Measurements from ENCODE around the gene SFI1.
"Not testable (repeated sequence)": the region's sequence is repeated elsewhere in the genome, so short reads cannot be mapped to it uniquely, and the experiment has no call there.

The SFI1 gene

GRCh38 chr22:31532060-31532459 lies 35.7 kb downstream of the SFI1 start:
- Histone ChIP-seq H3K4me3 (replicated peaks; ENCODE audit: low read depth, low read length) (no peak overlapping the region), H3K36me3 (ENCODE audit: control insufficient read depth, insufficient read depth, low read length) (no peaks in the 10 kb centered on the region; the same call in 1 of the 2 replicates)

GRCh38 chr22:31533374-31533773 lies 37.0 kb downstream of the SFI1 start:
- Histone ChIP-seq H3K36me3 (ENCODE audit: control insufficient read depth, insufficient read depth, low read length) (no peaks in the 10 kb centered on the region; the same call in none of the 2 replicates), H3K27me3 (replicated peaks; ENCODE audit: control insufficient read depth, insufficient read depth, low read length) (no peaks in the 10 kb centered on the region)
- no peak for DNase-seq (ENCODE audit: extremely low read depth, insufficient read length)

More at GRCh38 chr22:31532060-31532459, 35.7 kb downstream of the SFI1 start:
- H3K27me3 ChIP-seq (replicated peaks; ENCODE audit: control insufficient read depth, insufficient read depth, low read length): no peaks in the 10 kb centered on the region
- no peak for DNase-seq (ENCODE audit: extremely low read depth, insufficient read length)
- TF ChIP-seq CTCF (IDR thresholded peaks at IDR 0.05; ENCODE audit: insufficient read depth, low read length, poor library complexity, severe bottlenecking): no peak

GRCh38 chr22:31537019-31537535 lies 40.7 kb downstream of the SFI1 start:
- DNase-seq (ENCODE audit: extremely low read depth, insufficient read length): peak; percentile 71
- H3K27me3 ChIP-seq (replicated peaks; ENCODE audit: control insufficient read depth, insufficient read depth, low read length): no peaks in the 10 kb centered on the region
- H3K36me3 ChIP-seq (ENCODE audit: control insufficient read depth, insufficient read depth, low read length): no peaks in the 10 kb centered on the region; the same call in none of the 2 replicates
- H3K4me3 ChIP-seq (replicated peaks; ENCODE audit: low read depth, low read length): no peak overlapping the region
- TF ChIP-seq CTCF (IDR thresholded peaks at IDR 0.05; ENCODE audit: insufficient read depth, low read length, poor library complexity, severe bottlenecking): no peak

More at GRCh38 chr22:31533374-31533773, 37.0 kb downstream of the SFI1 start:
- no peak for TF ChIP-seq CTCF (IDR thresholded peaks at IDR 0.05; ENCODE audit: insufficient read depth, low read length, poor library complexity, severe bottlenecking)
- no peak overlapping the region for H3K4me3 ChIP-seq (replicated peaks; ENCODE audit: low read depth, low read length)

- no peak overlapping the region for H3K4me3 ChIP-seq (replicated peaks; ENCODE audit: low read depth, low read length)
- no peaks in the 10 kb centered on the region for H3K27me3 ChIP-seq (replicated peaks; ENCODE audit: control insufficient read depth, insufficient read depth, low read length)
- H3K36me3 ChIP-seq (ENCODE audit: control insufficient read depth, insufficient read depth, low read length): no peaks in the 10 kb centered on the region; the same call in 1 of the 2 replicates
- no peak for DNase-seq (ENCODE audit: extremely low read depth, insufficient read length)
- no peak for TF ChIP-seq CTCF (IDR thresholded peaks at IDR 0.05; ENCODE audit: insufficient read depth, low read length, poor library complexity, severe bottlenecking)
These were observed 42.5 kb downstream of the SFI1 start for GRCh38 chr22:31538815-31539214.

GRCh38 chr22:31540166-31540565 lies 43.8 kb downstream of the SFI1 start:
- not testable (repeated sequence) for H3K4me3 ChIP-seq (replicated peaks; ENCODE audit: low read depth, low read length); H3K27me3 ChIP-seq (replicated peaks; ENCODE audit: control insufficient read depth, insufficient read depth, low read length); DNase-seq (ENCODE audit: extremely low read depth, insufficient read length); H3K36me3 ChIP-seq (ENCODE audit: control insufficient read depth, insufficient read depth, low read length)

- H3K4me3 ChIP-seq (replicated peaks; ENCODE audit: low read depth, low read length): no peak overlapping the region
- H3K27me3 ChIP-seq (replicated peaks; ENCODE audit: control insufficient read depth, insufficient read depth, low read length): no peaks in the 10 kb centered on the region
- no peak for DNase-seq (ENCODE audit: extremely low read depth, insufficient read length)
- TF ChIP-seq CTCF (IDR thresholded peaks at IDR 0.05; ENCODE audit: insufficient read depth, low read length, poor library complexity, severe bottlenecking): no peak
- H3K36me3 ChIP-seq (ENCODE audit: control insufficient read depth, insufficient read depth, low read length): no peaks in the 10 kb centered on the region; the same call in 1 of the 2 replicates
These were observed 44.6 kb downstream of the SFI1 start for GRCh38 chr22:31540966-31541365.

Data from GM06990 (cell line).